ENCODE results near the gene GMFB.
"Not testable (repeated sequence)": the region's sequence is repeated elsewhere in the genome, so short reads cannot be mapped to it uniquely, and the experiment has no call there.

Gene GMFB

DNA sequence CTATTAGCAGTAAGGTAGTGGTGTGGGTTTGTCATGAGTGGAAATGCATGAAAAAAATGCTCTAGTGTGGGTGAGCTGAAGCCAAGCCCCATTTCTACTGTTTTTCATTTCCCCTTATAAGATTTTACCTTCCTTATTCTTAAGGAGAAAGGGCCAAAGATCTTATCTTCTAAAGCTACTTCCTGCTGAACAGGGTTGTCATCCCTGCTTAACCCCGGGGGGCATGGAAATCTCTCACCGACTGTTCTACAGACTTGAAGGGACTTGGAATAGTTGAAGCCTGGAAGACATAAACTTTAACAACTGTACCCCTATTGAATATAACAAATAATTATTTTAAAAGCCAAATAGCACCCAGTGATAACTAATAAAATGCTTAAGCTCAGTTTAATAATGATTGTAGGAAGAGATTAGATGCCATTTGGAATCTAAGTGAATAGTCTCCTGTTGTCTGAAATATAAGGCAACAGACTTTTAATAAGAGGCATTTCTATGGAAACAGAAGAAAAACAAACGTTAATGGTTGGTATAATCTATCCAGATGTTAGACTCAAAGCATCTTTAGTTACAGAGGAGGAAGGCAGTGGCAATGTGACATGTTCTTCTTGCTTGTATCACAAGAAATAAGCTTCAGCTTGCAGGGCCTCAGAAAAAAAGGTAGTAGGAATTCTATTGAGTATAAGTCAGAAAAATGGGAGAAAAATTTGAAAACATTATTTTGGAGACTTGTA, 1.8 kb upstream of the GMFB start:
- DNase-seq = no peak

GRCh38 chr14:54489731-54490444, 1.1 kb upstream of the GMFB start:
- no peak for DNase-seq

DNA sequence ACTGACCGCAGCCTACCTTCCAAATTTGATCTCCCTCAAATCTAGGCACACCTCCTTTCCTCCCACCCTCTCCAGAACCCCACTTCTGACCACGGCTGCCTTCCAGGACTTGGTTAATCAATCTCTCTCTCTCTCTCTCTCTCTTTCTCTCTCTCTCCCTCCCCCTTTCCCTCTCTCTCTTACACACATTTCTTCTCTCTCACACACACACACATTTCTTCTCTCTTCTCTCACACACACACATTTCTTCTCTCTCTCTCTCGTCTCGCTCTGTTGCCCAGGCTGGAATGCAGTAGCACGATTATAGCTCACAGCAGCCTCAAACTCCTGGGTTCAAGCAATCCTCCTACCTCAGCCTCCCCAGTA, 521 bp upstream of the GMFB start:
- no peak for DNase-seq

DNA sequence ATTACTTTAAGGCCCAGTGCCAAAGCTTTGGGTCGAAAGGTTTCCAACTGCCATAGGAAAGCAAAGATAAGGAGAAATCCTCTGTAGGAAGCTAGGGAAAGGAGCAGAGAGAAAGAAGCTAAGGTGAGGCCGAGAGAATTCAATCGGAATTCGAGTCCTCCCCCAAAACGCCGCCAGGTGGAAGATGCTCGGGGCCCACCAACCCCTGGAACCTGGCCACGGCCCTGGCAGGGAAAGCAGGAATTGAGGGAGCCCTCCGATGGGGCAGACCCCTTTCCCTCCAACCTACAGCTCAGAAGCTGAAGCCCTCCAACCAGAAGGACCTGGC, 498 bp downstream of the GMFB start:
- DNase-seq = peak in 1 of 4 experiments; percentile 10

DNA sequence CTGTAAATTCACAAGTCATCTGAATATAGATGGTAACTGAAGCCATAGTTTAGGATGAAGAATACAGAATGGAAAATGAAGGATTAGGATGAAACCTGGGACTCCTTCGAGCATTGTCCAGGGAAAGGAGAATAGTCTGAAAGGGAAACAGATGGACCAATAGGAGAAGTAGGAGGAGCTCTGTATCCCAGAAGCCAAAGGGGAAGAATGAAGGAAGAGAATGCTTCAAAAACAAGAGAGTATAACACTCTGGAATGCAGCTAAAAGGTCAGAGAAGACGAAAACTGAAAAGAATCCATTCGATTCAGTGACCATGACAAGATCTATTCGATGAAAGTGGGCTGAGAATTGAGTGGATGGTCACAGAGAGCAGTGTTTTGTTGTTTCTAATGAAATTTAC, 1.0 kb downstream of the GMFB start:
- no peak for DNase-seq

DNA sequence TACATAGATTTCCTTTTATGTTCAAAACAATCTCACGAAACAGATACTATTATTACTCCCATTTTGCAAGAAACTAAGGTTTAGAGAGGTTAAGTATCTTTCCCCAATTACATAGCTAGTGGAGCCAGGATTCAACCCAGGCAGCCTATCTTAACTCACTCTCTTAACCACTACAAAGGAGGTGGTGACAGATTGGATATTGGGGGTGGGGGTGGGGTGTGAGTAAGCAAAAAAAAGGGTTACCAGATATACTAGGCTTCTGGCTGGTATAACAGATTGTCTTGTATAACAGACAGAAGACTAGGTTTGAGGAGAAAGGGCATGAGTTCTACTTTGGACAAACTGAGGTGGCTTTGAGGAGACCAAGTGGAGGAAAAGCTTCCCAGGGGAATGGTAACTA, 2.1 kb downstream of the GMFB start:
- DNase-seq = no peak

- DNase-seq = no peak
These were observed 4.9 kb downstream of the GMFB start for GRCh38 chr14:54483846-54484245.

- DNase-seq = no peak
These were observed 5.6 kb downstream of the GMFB start for GRCh38 chr14:54483073-54483745.

DNA sequence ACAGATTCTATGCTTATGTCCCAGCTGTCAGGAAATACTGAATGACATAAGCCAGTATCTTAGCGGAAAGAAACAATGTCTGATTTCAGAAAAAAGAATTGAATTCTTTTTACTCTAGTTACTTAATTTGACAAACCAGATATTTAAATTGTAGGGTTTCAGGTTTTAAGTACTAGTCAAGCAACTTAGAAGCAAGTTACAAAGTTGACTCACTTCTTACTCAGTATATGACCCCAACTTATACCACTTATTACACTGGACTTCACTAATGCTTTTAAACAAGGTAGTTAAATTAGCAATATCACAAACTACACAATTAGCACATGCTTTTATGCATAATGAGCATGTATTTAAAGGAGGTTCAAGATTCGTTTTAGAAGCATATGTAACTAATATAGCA, 7.1 kb downstream of the GMFB start:
- no peak for DNase-seq

DNA sequence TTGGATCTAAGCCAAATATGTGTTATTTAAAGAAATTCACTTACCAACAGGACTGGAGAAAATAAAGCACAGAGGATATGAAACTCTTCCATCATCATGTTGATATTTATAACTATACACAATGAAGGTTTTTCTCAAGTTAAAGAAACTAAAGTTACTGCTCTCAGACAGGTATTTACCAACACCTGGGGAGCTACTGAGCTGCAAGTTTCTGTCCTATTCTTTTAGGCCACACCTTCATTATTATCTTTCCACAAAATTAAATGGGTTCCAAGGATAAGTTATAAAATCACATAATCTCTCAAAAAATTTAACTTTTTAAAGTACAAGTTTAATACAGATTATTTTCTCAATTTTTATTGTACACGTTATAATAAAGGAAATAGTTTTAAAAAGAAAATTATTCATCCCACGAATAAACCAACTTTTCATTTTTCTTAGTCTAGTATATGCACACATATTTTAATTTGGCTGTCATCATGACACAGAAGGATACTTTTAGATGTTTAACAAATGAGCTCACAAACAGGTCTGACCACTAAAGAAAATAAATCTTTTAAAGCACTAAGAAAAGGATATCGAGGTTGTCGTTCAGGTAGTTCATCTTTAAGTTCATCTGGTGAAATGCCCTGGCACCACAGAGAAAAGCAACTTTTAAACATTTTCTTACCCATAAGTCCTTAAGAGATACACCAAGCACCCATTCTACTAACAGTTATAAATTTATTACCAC, 7.8 kb downstream of the GMFB start:
- DNase-seq = no peak

- DNase-seq = no peak
These were observed 10.1 kb downstream of the GMFB start for GRCh38 chr14:54478636-54479215.

DNA sequence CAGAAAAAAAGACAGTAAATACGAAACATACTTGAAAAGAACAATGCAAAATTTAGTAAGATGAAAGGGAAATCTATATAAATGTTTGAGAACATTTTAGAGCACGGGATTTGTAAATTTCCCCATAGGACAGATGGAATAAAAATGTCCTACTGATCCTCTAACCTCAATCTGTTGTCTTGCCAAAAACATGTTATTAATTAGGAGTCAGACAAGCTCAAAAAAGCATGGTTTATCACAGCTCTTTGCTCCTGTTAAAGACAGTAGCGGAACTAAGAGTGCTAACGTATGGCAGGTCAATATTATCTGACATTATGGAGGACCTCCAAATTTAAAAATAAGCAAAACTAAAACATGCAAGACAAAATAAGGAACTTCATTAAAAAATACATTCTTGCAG, 12.9 kb downstream of the GMFB start:
- DNase-seq = no peak

GRCh38 chr14:54475187-54475899, 13.4 kb downstream of the GMFB start:
- no peak for DNase-seq

- no peak for DNase-seq
These were observed 14.5 kb downstream of the GMFB start for GRCh38 chr14:54474232-54474793.

GRCh38 chr14:54472315-54472714, 16.5 kb downstream of the GMFB start:
- DNase-seq = no peak

DNA sequence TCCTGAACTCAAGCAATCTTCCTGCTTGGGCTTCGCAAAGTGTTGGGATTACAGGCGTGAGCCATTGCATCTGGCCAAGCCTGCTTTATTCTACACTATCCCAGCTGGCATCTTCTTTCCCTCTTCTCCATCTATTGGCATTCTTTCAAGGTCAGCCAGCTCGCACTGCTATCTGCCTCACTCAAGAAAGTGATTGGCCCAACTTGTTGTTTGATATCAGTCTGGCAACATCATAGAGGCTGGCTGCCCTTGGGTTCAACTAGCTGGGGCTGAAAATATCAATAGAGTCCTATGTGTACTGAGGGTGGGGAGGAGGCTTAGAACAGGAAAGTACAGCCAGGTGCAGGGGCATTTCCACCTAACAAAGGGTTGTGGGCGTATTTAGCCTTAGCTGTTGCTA, 17.1 kb downstream of the GMFB start:
- DNase-seq = no peak

DNA sequence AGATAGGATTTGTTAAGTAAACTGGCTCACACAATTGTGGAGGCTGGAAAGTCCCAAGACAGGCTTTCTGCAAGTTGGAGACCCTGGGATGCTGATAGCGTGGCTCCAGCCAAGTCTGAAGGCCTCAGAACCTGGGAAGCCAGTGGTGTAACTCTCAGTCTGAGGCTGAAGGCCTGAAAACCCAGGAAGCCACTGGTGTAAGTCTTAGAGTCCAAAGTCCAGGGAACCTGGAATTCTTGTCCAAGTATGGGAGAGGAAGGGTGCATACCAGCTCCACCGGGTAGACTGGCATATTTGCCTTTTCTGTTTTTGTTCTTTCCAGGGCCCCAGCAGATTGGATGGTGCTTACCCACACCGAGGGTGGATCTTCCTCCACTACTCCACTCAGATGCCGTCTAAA, 18.1 kb downstream of the GMFB start:
- DNase-seq = no peak

GRCh38 chr14:54467280-54467679, 21.5 kb downstream of the GMFB start:
- DNase-seq = no peak

- no peak for DNase-seq
These were observed 23.1 kb downstream of the GMFB start for GRCh38 chr14:54465654-54466053.

DNA sequence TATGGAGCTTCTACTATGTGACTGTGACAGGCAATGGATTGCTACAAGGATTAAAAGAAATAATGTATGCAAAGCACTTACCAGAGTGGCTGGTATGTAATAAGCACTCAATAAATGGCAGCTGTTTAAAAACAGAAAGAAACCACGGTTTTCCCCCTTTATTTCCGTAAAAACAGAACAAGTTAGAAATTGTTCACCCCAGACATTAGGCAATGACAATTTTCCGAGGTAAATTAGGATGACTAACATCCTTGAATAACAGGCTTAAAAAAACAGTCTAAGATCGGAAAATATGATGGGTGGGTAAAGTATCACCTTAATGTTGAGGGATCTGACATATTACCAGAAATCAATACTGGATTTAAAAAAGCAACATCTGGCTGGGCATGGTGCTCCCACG, 26.7 kb downstream of the GMFB start:
- DNase-seq = no peak

GRCh38 chr14:54459106-54459505, 29.7 kb downstream of the GMFB start:
- no peak for DNase-seq

- not testable (repeated sequence) for DNase-seq
These were observed 30.2 kb downstream of the GMFB start for GRCh38 chr14:54458536-54458935.
